Activated CD8-positive, alpha-beta memory T cell treated with anti-CD3 and anti-CD28 coated beads, Interleukin-2, amount 50 U/mL, for 1 hour (primary cell): ENCODE measurements around the gene KIN.
"Not testable (repeated sequence)": the region's sequence is repeated elsewhere in the genome, so short reads cannot be mapped to it uniquely, and the experiment has no call there.

Experiments used
- DNase-seq: peaks from one replicate; pipeline ENCODE4 v3.0.0-alpha.2; 2020; ENCODE audit errors: extremely low read depth

The KIN gene

DNA sequence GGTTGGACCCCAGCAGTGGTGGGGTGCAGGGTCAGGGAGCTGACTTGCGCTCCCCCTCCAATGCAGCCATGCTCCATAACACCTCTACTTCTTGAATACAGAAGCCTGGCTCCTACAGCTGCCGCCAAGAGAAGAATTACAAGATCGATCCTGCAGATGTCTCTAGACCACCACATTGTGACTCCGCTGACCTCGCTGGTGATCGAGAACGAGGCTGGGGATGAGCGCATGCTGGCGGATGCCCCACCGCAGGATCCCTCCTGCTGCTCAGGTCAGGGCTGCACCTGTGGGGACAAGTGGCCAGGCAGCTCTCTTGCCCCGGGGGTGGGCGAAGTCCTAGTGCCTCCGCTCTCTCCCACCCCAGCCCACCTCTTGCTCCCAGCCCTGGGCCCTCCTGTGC, 53.0 kb downstream of the KIN start:
- no peak for DNase-seq

DNA sequence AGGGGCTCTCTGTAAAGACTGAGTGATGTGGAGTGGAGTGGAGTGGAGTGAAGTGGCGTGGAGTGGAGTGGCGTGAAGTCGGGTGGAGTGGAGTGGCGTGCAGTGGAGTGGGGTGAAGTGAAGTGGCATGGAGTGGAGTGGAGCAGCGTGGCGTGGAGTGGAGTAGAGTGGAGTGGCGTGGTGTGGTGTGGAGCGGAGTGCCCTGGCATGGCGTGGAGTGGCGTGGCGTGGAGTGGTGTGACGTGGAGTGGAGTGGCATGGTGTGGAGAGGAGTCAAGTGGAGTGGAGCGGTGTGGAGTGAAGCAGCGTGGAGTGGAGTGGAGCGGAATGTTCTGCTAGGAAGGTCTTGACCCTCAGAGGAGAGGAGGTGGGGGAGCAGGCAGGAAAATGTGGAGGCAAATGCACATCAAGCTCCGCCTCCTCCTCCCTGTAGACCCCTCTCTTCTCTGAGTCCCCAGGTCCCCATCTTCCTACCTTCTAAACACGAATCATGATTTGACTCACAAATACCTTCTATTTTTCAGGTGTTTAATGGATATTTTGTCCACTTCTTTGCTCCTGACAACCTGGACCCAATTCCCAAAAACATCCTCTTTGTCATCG, 64.8 kb downstream of the KIN start:
- no peak for DNase-seq

DNA sequence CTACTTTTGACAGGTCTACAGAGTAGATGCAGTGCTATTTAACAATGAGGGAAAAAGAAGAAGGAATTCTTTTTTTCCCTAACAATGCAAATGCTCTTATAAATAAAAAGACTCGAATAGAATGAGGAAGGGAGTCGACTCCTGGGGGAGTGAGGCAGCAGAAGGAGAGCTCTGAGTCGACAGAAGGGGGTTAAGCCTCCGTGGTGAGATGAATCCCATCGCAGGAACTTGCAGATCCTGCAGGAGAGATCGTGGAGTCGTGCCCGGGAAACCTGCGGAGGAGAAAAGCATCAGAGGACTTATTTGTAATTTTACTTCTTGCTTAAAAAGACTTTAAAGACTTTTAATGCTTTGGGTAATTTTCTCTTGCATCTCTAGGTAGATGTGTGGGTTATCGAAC, 67.3 kb downstream of the KIN start:
- no peak for DNase-seq

DNA sequence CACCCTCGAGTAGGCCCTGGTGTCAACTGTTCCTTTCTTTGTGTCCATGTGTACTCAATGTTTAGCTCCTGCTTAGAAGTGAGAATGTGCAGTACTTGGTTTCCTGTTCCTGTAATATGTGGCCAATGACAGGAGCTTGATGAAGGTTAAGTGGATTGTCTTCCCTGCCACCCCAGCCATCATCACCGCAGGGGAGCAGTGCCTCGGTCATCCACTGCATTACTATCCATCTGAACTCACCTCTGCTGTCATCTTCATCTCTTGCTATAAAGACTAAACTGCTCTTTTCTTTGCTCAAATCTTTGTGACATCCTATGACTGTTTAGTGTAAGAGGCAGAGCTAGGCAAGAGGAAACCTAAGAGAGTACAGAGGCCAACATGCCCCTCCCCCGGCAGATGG, 69.1 kb downstream of the KIN start:
- DNase-seq, result no peak

DNA sequence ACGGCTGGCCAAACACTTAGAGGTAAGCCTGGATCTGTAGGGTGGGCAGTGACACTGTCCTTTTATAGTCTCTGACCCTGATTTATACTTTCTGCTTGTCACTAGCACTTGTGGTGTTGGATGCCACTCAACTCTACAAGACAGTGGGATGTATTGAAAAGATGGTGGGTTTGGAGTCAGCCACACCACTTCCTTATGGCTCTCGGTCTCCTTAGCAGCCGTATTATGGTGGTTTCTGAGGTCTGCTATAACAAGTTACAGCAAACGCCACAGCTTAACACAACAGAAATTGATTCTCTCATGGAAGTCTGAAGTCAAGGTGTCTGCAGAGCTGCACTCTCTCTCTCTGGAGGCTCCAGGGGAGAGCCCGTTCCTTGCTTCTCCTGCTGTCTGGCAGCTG, 70.0 kb downstream of the KIN start:
- DNase-seq, result no peak

DNA sequence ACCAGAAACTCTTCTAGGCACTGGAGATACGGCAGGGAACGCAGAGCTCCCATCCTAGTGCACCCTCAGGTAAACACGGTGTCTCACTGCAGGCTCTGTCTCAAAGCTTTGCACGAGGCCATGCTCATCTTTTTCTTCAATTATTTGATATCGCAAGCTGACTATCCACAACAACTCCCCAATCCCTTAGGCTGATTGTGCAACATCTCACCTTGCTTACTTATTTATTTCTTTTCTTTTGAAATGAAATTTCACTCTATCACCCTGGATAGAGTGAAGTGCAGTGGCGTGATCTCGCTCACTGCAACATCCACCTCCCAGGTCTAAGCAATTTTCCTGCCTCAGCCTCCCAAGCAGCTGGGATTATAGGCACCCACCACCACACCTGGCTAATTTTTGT, 72.3 kb downstream of the KIN start:
- DNase-seq, result no peak

DNA sequence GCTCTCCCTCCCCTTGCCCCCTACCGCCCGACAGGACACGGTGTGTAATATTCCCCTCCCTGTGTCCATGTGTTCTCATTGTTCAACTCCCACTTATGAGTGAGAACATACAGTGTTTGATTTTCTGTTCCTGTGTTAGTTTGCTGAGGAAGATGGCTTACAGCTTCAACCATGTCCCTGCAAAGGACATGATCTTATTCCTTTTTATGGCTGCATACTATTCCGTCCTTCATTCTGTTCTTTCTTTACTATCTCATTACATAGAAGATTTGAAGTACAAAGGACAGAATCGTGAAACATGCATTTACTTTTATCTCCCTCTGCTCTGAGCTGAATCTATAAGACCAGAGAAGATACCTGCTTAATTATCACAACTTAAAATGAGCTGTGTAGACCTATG, 76.7 kb downstream of the KIN start:
- DNase-seq, result not testable (repeated sequence)

DNA sequence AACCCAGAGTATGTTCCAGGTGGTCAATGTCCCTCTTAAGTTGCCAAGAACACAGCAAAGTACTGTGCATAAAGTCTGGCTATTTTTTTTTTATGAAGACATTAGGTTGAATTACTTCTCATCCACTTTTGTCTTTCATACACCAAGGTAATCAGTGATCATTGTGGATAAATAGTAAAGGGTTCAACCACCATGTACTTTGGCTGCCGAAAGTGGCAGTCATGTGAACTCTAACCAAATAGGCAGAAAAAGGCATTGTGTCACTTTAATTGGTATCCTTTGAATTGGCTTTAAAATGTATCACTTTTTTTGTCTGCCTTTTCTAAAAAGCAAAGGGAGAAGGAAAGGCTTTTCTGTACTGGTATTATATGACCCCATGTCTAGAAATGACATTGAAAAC, 77.3 kb downstream of the KIN start:
- no peak for DNase-seq

DNA sequence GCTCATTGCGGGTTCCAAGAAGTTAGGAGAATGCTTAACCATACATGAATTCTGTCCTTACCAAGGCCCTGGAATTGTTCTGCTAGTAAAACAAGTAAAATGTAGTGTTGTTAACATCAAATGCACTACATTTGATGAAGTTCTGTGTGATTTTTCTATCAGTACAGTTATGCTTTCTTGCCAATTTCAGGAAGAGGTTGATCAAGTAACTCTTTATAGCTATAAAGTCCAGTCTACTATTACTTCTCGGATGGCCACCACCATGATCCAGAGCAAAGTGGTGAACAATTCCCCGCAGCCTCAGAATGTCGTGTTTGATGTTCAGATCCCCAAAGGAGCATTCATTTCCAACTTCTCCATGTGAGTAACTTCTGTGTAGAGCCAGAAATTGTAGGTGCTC, 79.0 kb downstream of the KIN start:
- DNase-seq, result no peak

DNA sequence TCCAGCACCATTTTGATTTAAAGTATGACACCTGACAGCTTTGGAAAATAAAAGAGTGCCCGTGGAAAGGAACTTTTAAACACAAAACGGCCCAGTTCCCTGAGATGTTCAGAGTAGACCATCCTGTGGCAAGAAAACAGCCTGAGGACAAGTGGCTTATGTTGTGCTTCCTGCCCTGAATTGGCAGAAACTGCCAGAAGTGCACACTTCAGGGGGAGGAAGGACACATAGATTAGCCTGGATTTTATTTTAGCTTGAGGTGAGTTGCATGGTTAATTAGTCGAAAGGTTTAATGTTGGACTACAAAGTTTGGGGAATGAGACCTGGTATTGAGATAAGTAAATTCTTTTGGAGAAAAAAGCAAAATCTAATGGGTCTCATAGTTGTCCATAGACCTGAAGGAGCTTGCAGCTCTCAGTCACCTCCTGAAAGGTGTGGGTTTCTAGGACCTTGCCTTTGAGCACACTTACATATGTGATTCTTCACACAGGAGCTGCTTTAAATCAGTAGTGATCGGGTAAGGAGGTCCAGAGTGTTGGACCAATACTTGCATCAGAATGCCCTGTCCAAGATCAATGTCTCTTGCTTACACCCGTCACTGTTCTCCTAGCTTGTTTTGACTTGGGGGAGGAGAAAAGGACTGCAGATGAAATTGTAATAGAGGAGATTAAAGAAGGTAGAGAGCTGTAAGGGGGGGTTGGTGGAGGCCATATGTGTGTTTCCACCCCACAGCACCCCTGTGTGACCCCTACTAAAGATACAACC, 79.8 kb downstream of the KIN start:
- DNase-seq, result no peak

DNA sequence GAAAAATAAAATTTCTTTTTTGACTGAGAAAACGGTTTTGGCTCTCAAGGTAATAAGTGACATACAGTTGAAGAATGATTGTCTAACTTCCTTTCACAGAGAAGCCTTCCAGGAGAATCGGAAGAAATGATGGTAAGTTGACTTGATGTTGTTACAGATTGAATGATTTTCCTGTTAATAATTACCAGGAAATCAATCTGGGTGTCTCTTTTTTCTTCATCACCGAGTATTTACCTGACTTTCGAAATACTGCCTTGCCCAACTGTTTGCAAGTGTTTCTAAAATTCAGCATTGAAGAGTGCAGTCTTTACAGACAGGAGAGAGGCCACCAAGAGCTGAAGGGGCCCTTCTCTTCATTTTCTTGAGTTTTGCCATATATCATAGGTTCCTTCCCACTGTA, 80.7 kb downstream of the KIN start:
- no peak for DNase-seq

DNA sequence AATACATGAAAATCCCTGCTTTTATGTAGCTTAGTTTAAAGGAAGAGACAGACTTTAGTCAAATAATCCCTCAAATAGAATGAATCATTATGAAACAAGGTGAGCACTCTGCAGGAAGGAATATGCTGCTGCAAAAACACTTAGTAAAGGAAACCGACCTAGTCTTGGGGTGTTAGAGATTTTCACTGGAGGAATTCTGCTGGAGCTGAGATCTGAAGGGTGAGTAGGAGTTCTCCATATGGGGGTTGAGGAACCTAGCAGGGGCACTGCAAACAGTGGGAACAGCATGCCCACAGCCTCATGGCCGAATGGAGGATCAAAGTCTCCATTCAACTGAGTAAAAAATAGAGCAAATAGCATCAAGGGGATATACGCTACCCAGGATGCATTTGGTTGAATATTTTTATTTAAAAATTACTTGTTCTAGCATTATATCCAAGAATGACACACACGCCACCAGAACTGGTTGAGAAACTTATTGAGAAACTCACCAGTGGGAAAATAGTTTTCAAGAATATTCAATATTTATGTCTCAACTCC, 81.2 kb downstream of the KIN start:
- DNase-seq, result no peak

DNA sequence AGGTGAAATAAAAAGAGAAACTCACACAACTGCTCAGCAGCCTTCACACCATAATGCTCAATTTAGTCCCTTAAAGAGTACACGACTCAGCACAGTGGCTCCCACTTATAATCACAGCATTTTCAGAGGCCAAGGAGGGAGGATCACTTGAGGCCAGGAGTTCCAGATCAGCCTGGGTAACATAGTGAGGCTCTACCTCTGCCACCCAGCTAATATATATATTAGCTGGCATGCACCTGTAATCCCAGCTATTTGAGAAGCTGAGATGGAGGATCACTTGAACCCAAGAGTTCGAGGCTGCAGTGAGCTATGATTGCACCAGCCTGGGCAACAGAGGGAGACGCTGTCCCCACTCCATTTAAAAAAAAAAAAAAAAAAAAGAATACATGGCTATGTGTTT, 82.5 kb downstream of the KIN start:
- no peak for DNase-seq

DNA sequence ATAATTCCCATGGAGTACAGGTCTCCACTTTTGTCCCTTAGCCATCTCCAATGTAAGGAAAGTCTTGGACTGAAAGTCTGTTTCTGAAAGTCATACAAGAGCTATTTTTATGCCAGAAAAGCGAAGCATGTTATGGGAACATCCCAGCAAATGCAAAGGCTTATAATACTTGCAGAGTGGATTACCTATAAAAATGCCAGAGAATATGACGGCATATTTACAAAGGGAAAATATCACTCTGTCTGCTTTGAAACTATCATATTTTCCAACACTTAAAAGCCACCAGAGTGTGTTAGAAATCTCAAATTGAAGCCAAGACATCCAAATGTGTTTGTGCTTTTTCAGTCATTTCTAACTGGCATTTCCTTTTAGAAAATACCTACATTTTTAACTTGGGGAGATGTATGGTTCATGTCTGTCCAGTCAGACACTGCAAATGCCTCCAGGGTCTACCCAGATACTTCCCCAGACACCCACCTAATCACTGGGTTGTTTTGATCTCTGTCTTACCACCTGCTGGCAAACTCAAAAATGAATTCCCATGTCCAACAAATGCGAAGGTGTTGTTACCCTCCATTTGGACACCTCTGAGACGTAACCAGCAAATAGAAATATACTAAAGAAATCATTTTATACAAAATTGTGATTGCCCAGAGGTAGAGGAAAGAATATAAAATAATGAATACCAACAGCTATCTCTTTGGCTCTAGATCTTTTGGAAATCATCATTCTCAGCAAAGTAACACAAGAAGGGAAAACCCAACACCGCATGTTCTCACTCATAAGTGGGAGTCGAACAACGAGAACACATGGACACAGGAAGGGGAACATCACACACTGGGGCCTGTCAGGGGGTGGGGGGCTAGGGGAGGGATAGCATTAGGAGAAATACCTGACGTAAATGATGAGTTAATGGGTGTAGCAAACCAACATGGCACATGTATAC, 83.4 kb downstream of the KIN start:
- DNase-seq, result no peak

DNA sequence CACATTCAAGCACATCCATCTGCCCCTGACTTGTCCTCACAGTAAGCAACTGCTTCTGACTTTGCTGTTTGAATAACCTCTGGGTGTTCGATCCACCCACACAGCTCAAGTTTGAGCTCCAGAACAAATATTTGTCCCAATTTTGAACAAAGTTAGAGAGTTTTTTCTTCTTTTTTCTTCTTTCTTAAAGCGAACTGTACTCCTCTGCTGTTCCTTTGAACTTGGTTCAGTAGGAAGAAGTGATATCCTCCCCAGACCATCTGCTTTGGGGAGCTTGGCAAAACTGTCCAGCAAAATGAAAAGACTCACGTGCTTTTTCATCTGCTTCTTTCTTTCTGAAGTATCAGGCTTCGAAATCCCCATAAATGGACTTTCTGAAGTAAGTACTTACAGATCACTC, 84.7 kb downstream of the KIN start, which contains the start of gene ITIH2:
TSS of gene ITIH2 (plus strand) at position 177 of the 400 bp plus-strand sequence. CDS start at position 296, 119 bp downstream.
- DNase-seq, result no peak

DNA sequence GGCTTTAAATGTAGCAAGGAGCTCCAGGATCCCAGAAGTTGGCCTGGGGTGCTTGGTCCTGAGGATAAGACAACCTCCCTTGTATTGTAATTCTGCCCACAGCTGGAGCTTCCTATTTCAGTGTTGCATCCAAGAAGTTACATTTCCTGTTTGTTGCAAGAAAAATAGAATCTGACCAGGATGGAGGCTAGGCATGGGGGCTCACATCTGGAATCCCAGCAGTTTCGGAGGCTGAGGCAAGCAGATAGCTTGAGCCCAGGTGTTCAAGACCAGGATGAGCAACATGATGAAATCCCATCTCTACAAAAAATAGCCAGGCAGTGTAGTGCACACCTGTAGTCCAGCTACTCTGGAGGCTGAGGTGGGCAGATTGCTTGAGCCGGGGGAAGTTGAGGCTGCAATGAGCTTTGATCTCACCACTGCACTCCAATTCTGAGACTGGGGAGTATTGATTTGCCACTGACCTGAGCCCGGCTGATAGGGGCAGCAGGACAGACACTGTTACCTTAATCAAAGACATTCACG, 85.4 kb downstream of the KIN start:
- DNase-seq, result no peak

DNA sequence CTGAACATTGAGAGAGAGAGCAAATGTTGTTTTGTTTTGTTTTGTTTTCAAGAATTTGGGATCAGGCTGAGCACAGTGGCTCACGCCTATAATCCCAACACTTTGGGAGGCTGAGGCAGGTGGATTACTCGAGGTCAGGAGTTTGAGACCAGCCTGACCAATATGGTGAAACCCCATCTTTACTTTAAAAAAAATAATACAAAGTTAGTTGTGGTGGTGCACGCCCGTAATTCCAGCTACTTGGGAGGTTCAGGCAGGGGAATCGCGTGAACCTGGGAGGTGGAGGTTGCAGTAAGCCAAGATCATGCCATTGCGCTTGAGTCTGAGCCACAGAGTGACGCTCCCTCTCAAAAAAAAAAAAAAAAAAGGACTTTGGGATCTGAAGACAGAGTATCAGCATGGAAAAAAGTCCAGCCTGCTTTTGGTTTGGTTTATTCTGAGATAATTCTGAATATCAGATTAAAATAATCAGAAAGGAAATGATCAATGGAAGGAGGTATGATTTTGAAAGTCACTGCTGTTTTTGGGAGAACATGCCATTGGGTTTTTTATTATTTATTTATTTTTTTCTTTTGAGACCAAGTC, 86.5 kb downstream of the KIN start:
- DNase-seq, result no peak
